IMR-90 (cell line): ENCODE data around the gene PYGL. TPM values are rescaled to one million over a fixed set of nuclear protein-coding genes. Genes with fewer than 3 reads are reported as not detected.

ENCODE experiments used
- ATAC-seq: fragments of 200-7000 bp; cut with Tn5 transposase; 2 replicates; pipeline ENCODE4 v1.9.1; 2020; ENCODE audit warnings: low read depth, mild to moderate bottlenecking, moderate library complexity
- BruUV-seq: library from RNA; stranded (reverse); fragments of 400-500 nt; replicated peaks from 2 replicates; lab custom pipeline; 2021; lab: Mats Ljungman, UMichigan
- CTCF ChIA-PET: fragments of 300-600 bp; formaldehyde crosslinking; extraction: SDS; loops from one replicate; lab custom pipeline; 2021; ENCODE audit warnings: antibody characterized with exemption; lab: Yijun Ruan, JAX
- POLR2A ChIA-PET: fragments of 300-600 bp; sonication (Branson Sonifier 250); formaldehyde crosslinking; loops from one replicate; lab custom pipeline; 2022; ENCODE audit warnings: antibody characterized with exemption; ENCODE audit not compliant: unreplicated experiment; lab: Charles Lee
- DNase-seq: peaks from one replicate; pipeline ENCODE4 v3.0.0; 2013
- H2AFZ ChIP-seq: replicated peaks from 2 replicates; pipeline ENCODE3; 2013; ENCODE audit warnings: low read length, mild to moderate bottlenecking; ENCODE audit not compliant: poor library complexity
- H2AK5ac ChIP-seq: 2 replicates; pipeline ENCODE4 v1.6.1; 2013; ENCODE audit warnings: low read depth, low read length, inconsistent platforms
- H2AK9ac ChIP-seq: replicated peaks from 2 replicates; pipeline ENCODE3; 2013; ENCODE audit warnings: mild to moderate bottlenecking, low read depth, low read length, moderate library complexity; ENCODE audit not compliant: poor library complexity
- H2BK120ac ChIP-seq: 2 replicates; pipeline ENCODE4 v1.6.1; 2013; ENCODE audit warnings: low read depth, low read length, inconsistent platforms
- H2BK15ac ChIP-seq: 3 replicates; pipeline ENCODE4 v1.6.1; 2013; ENCODE audit warnings: low read depth, low read length, inconsistent platforms
- H2BK20ac ChIP-seq: 2 replicates; pipeline ENCODE4 v1.6.1; 2013; ENCODE audit warnings: low read depth, mild to moderate bottlenecking, inconsistent platforms, low read length, moderate library complexity
- H2BK5ac ChIP-seq: 2 replicates; pipeline ENCODE4 v1.6.1; 2013; ENCODE audit warnings: mild to moderate bottlenecking, low read depth, low read length, inconsistent platforms; ENCODE audit not compliant: poor library complexity, severe bottlenecking
- H3K14ac ChIP-seq: replicated peaks from 2 replicates; pipeline ENCODE4 v1.6.1; 2013; ENCODE audit warnings: low read depth, low read length, inconsistent platforms
- H3K18ac ChIP-seq: 2 replicates; pipeline ENCODE4 v1.6.1; 2013; ENCODE audit warnings: low read depth, low read length, control low read depth
- H3K23ac ChIP-seq: 2 replicates; pipeline ENCODE4 v1.6.1; 2013; ENCODE audit warnings: low read depth, low read length, inconsistent platforms
- H3K27ac ChIP-seq: 2 replicates; pipeline ENCODE4 v1.5.1; 2013; ENCODE audit warnings: mild to moderate bottlenecking, control low read depth, low read length; ENCODE audit not compliant: insufficient read depth
- H3K27me3 ChIP-seq: 2 replicates; pipeline ENCODE4 v1.6.1; 2013; ENCODE audit warnings: low read length; ENCODE audit not compliant: control insufficient read depth, insufficient read depth
- H3K36me3 ChIP-seq: 2 replicates; pipeline ENCODE4 v1.6.1; 2013; ENCODE audit warnings: low read length, mixed read lengths; ENCODE audit not compliant: control insufficient read depth, insufficient read depth
- H3K4ac ChIP-seq: 2 replicates; pipeline ENCODE4 v1.6.1; 2013; ENCODE audit warnings: low read depth, low read length, inconsistent platforms
- H3K4me1 ChIP-seq: 2 replicates; pipeline ENCODE4 v1.6.1; 2013; ENCODE audit warnings: low read length, mixed read lengths; ENCODE audit not compliant: control insufficient read depth, insufficient read depth
- H3K4me2 ChIP-seq: 2 replicates; pipeline ENCODE4 v1.6.1; 2013; ENCODE audit warnings: low read depth, mild to moderate bottlenecking, control low read depth, low read length, moderate library complexity
- H3K4me3 ChIP-seq: 2 replicates; pipeline ENCODE4 v1.5.1; 2013; ENCODE audit warnings: low read depth, mild to moderate bottlenecking, control low read depth, low read length, moderate library complexity; ENCODE audit not compliant: insufficient read depth
- H3K56ac ChIP-seq: 2 replicates; pipeline ENCODE4 v1.6.1; 2013; ENCODE audit warnings: low read length, inconsistent platforms; ENCODE audit not compliant: insufficient read depth; ENCODE audit errors: extremely low read depth
- H3K79me1 ChIP-seq, 2 experiments: 2 replicates each; pipeline ENCODE4 v1.6.1; 2013; ENCODE audit warnings: low read length in 2 of 2, inconsistent platforms in 1 of 2, low read depth in 1 of 2
- H3K9ac ChIP-seq: 2 replicates; pipeline ENCODE4 v1.6.1; 2013; ENCODE audit warnings: low read depth, low read length, control low read depth
- H3K9me1 ChIP-seq: 2 replicates; pipeline ENCODE4 v1.6.1; 2013; ENCODE audit warnings: low read length, inconsistent platforms; ENCODE audit not compliant: insufficient read depth
- H3K9me3 ChIP-seq: 2 replicates; pipeline ENCODE4 v1.6.1; 2013; ENCODE audit warnings: low read length; ENCODE audit not compliant: control insufficient read depth, insufficient read depth
- H4K20me1 ChIP-seq: 2 replicates; pipeline ENCODE4 v1.6.1; 2013; ENCODE audit warnings: low read length, inconsistent platforms; ENCODE audit not compliant: insufficient read depth
- H4K5ac ChIP-seq: 2 replicates; pipeline ENCODE4 v1.6.1; 2013; ENCODE audit warnings: mild to moderate bottlenecking, low read depth, low read length, control low read depth
- H4K8ac ChIP-seq, 2 experiments: 2 replicates each; pipeline ENCODE4 v1.6.1; 2013; ENCODE audit warnings: low read depth in 2 of 2, low read length in 2 of 2, control low read depth in 1 of 2, inconsistent platforms in 1 of 2
- H4K91ac ChIP-seq: 2 replicates; pipeline ENCODE4 v1.6.1; 2013; ENCODE audit warnings: low read depth, low read length, inconsistent platforms; ENCODE audit not compliant: insufficient read depth
- CEBPB ChIP-seq: IDR thresholded peaks from 2 replicates; pipeline ENCODE4 v1.6.1; 2012; ENCODE audit warnings: low read depth, low read length, improper control_type of control experiment
- CHD1 ChIP-seq: IDR thresholded peaks from 2 replicates; pipeline ENCODE4 v1.6.1; 2012; ENCODE audit warnings: low read depth, low read length, improper control_type of control experiment
- ELK1 ChIP-seq: fragments of 150-350 bp; IDR thresholded peaks from 2 replicates; pipeline ENCODE4 v1.6.1; 2016; ENCODE audit warnings: low read depth, mild to moderate bottlenecking, low read length, moderate library complexity, borderline replicate concordance
- FOS ChIP-seq: fragments of 150-350 bp; IDR thresholded peaks from 2 replicates; pipeline ENCODE4 v1.6.1; 2016; ENCODE audit warnings: low read depth, low read length
- NFE2L2 ChIP-seq: fragments of 150-350 bp; IDR thresholded peaks from 2 replicates; pipeline ENCODE4 v1.6.1; 2016; ENCODE audit warnings: low read depth, mild to moderate bottlenecking, low read length
- POLR2A ChIP-seq: IDR thresholded peaks from 2 replicates; pipeline ENCODE4 v1.6.1; 2012; ENCODE audit warnings: mild to moderate bottlenecking, low read depth, low read length
- RCOR1 ChIP-seq: IDR thresholded peaks from 2 replicates; pipeline ENCODE4 v1.6.1; 2012; ENCODE audit warnings: mild to moderate bottlenecking, low read length, improper control_type of control experiment; ENCODE audit not compliant: insufficient replicate concordance
- RFX5 ChIP-seq: IDR thresholded peaks from 2 replicates; pipeline ENCODE4 v1.8.0; 2012; ENCODE audit warnings: low read depth, mild to moderate bottlenecking, low read length, moderate library complexity
- SMC3 ChIP-seq: fragments of 150-350 bp; IDR thresholded peaks from 2 replicates; pipeline ENCODE4 v1.6.1; 2016; ENCODE audit warnings: low read depth, mild to moderate bottlenecking, antibody characterized with exemption, low read length, moderate library complexity
- WGBS, 2 experiments: methylation state at CpG; one replicate each; pipeline versions ENCODE4 v1.1.5 to v1.1.7; 2013; ENCODE audit warnings: missing lambda C conversion rate in 2 of 2; ENCODE audit not compliant: insufficient read length in 1 of 2; ENCODE audit errors: extremely low coverage in 2 of 2; 5-methylcytosine and 5-hydroxymethylcytosine counted together
- dilution Hi-C: fragments of 300-500 bp; cut with HindIII; formaldehyde crosslinking; loops from one replicate; pipeline ENCODE4 v1.14.3; 2018; ENCODE audit warnings: low sequenced_read_pairs; ENCODE audit not compliant: unreplicated experiment
- in situ Hi-C: fragments of 300-500 bp; cut with MboI; formaldehyde crosslinking; loops from 3 replicates; pipeline ENCODE4 v1.14.3; 2019; ENCODE audit warnings: low sequenced_read_pairs, inconsistent platforms, mixed read lengths
- intact Hi-C: fragments of 100-400 bp; cut with micrococcal nuclease; formaldehyde crosslinking; loops from 2 replicates; pipeline ENCODE4 v1.10.0; 2022
- polyA plus RNA-seq, 3 experiments: library from polyadenylated mRNA; depleted of rRNA; stranded (reverse); fragments of >200 nt; gene quantifications; 2 replicates each; pipeline ENCODE4 v1.2.3, GENCODE V29; 2012; ENCODE audit warnings: low replicate concordance in 1 of 3
- total RNA-seq: library from RNA; depleted of rRNA; stranded (reverse); fragments of >200 nt; gene quantifications from 2 replicates; pipeline ENCODE4 v1.2.3, GENCODE V29; 2012
- TF ChIP-seq, protein P1 (sequence below): conservative IDR thresholded peaks from 2 replicates; pipeline ENCODE4 v1.5.1; 2012; ENCODE audit warnings: mild to moderate bottlenecking, low read depth, low read length, improper control_type of control experiment

PYGL gene
- total and polyA plus RNA-seq, 2 of the 4 experiments (the other 2 are of a cell fraction), result 52.3 to 70.4 TPM

GRCh38 chr14:50901361-50901760, 42.9 kb downstream of the PYGL start:
- no peak overlapping the region for H3K4ac ChIP-seq
- no peak overlapping the region for H3K14ac ChIP-seq
- H2AFZ ChIP-seq, result no peak overlapping the region
- H3K36me3 ChIP-seq, result peaks cover 4% of the 10 kb centered on the region
- H4K91ac ChIP-seq, result no peak overlapping the region
- BruUV-seq, result no TSS peak
- no peaks in the 10 kb centered on the region for H3K79me1 ChIP-seq
- H3K9ac ChIP-seq, result no peak overlapping the region
- no peaks in the 10 kb centered on the region for H3K4me1 ChIP-seq
- H3K4me3 ChIP-seq, result no peak overlapping the region
- intact Hi-C loops, result no loop called here
- TF ChIP-seq CEBPB (no peak), SMC3 (no peak), FOS (no peak), NFE2L2 (no peak), CHD1 (no peak), ELK1 (no peak), POLR2A (no peak), RCOR1 (no peak), RFX5 (no peak)
- TF ChIP-seq, protein P1, sequence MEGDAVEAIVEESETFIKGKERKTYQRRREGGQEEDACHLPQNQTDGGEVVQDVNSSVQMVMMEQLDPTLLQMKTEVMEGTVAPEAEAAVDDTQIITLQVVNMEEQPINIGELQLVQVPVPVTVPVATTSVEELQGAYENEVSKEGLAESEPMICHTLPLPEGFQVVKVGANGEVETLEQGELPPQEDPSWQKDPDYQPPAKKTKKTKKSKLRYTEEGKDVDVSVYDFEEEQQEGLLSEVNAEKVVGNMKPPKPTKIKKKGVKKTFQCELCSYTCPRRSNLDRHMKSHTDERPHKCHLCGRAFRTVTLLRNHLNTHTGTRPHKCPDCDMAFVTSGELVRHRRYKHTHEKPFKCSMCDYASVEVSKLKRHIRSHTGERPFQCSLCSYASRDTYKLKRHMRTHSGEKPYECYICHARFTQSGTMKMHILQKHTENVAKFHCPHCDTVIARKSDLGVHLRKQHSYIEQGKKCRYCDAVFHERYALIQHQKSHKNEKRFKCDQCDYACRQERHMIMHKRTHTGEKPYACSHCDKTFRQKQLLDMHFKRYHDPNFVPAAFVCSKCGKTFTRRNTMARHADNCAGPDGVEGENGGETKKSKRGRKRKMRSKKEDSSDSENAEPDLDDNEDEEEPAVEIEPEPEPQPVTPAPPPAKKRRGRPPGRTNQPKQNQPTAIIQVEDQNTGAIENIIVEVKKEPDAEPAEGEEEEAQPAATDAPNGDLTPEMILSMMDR, result no peak
- no peaks in the 10 kb centered on the region for H3K27me3 ChIP-seq
- H3K9me1 ChIP-seq, result no peaks in the 10 kb centered on the region
- no peak overlapping the region for H3K23ac ChIP-seq
- H3K27ac ChIP-seq, result no peak overlapping the region
- H3K9me3 ChIP-seq, result peaks cover 3% of the 10 kb centered on the region; the same call in 1 of the 2 replicates
- dilution Hi-C loops, result no loop called here
- no peak overlapping the region for H2BK15ac ChIP-seq
- no peak overlapping the region for H2BK20ac ChIP-seq
- DNase-seq (no peak), ATAC-seq (no peak)
- H4K5ac ChIP-seq, result no peak overlapping the region
- POLR2A ChIA-PET, result no interaction called here
- H3K18ac ChIP-seq, result no peak overlapping the region
- WGBS, 2 experiments, result no CpG with 5 or more reads among the region's 3 CpGs
- H2AK5ac ChIP-seq, result no peak overlapping the region
- no peaks in the 10 kb centered on the region for H4K20me1 ChIP-seq
- no peak overlapping the region for H3K4me2 ChIP-seq
- H3K56ac ChIP-seq, result no peak overlapping the region
- in situ Hi-C loops, result no loop called here
- H2BK120ac ChIP-seq, result no peak overlapping the region
- CTCF ChIA-PET, result no interaction called here
- no peak overlapping the region for H4K8ac ChIP-seq
- H2BK5ac ChIP-seq, result no peak overlapping the region
- H2AK9ac ChIP-seq, result no peak overlapping the region
